ENCODE measurements around the gene ZBTB8B.
"Not testable (repeated sequence)": the region's sequence is repeated elsewhere in the genome, so short reads cannot be mapped to it uniquely, and the experiment has no call there.

Gene ZBTB8B

DNA sequence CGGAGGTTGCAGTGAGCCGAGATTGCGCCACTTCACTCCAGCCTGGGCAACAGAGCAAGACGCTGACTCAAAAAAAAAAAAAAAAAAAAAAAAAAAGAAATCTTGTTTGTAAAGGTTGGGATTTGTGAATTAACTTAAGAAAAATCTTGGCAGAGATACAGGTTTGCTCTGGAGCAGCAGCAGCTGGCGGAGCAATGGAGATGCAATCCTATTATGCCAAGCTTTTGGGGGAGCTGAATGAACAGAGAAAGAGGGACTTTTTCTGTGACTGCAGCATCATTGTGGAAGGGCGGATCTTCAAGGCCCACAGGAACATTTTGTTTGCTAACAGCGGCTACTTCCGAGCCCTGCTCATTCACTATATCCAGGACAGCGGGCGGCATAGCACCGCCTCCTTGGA is 5.6 kb downstream of the ZBTB8B start:
- no peak for DNase-seq (ENCODE audit: low read depth in 2 of 2)

GRCh38 chr1:32470991-32471694 is 6.3 kb downstream of the ZBTB8B start:
- DNase-seq (ENCODE audit: low read depth in 2 of 2) = no peak

DNA sequence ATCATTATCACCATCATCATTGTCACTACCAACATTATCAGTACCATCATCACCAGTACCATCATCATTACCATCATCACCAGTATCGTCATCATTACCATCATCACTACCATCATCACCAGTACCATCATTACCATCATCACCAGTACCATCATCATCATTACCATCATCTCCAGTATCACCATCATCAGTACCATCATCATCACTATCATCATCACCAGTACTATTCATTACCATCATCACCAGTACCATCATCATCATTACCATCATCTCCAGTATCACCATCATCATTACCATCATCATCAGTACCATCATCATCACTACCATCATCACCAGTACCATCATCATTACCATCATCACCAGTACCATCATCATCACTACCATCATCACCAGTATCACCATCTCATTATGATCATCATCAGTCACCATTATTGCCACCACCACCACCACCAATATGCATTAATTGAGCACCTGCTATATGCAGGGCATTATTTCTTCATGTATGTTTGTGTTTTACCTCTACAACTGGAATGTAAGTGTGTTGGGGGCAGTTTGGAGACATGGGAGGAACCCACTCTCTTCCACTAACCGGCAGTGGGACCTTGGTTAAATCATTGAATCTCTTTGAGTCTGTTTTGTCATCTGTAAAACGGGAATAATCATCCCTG is 7.0 kb downstream of the ZBTB8B start:
- DNase-seq (ENCODE audit: low read depth in 2 of 2) = no peak

DNA sequence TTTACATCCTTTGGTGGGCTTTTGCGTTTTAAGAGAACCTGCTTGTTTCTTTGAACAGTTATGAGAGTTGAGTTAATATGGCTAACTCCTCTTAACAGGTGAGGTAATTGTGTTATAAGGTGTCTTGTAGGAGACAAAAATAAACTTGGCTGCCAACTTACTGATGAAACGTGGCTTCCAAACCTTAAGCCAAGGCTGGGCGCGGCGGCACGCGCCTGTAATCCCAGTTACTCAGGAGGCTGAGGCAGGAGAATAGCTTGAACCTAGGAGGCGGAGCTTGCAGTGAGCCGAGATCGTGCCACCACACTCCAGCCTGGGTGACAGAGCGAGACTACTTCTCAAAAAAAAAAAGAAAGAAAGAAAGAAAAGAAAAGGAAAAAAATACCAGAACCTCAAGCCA is 8.1 kb downstream of the ZBTB8B start:
- DNase-seq (ENCODE audit: low read depth in 2 of 2) = not testable (repeated sequence)

DNA sequence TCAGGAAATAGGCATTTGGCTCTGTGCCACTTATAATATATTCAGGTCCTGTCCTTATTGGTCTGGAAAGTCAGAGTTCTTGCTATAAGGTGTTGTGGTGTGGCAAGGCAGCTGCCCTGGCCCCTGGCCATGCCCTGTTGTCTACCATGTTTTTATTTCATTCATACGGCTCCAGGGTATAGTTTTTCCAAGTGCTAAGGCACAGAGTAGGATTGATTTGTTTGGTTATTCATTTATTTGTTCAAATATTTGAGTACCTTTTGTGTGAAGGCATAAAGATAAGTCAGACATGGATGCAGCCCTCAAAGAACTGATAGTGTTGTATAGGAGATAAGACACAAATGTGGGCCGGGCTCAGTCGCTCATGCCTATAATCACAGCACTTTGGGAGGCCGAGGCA is 10.1 kb downstream of the ZBTB8B start:
- DNase-seq (ENCODE audit: low read depth in 2 of 2) = no peak

- DNase-seq (ENCODE audit: low read depth in 2 of 2) = no peak
Measured at GRCh38 chr1:32480003-32480402, 15.1 kb downstream of the ZBTB8B start.

GRCh38 chr1:32480761-32481160 is 15.9 kb downstream of the ZBTB8B start:
- no peak for DNase-seq (ENCODE audit: low read depth in 2 of 2)

DNA sequence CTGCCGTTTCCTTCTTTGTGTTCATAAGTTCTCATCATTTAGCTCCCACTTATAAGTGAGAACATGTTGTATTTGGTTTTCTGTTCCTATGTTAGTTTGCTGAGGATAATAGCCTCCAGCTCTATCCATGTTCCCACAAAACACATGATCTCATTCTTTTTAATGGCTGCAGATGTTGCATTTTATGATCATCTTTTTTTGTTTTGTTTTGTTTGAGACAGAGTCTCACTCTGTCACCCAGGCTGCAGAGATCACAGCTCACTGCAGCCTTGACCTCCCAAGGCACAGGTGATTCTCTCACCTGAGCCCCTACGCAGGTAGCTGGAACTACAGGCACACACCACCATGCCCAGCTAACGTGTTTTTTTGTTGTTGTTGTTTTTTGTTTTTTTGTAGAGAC is 16.9 kb downstream of the ZBTB8B start:
- not testable (repeated sequence) for DNase-seq (ENCODE audit: low read depth in 2 of 2)

GRCh38 chr1:32485554-32486255 is 20.8 kb downstream of the ZBTB8B start:
- no peak for DNase-seq (ENCODE audit: low read depth in 2 of 2)

- DNase-seq (ENCODE audit: low read depth in 2 of 2) = no peak
Measured at GRCh38 chr1:32486463-32487113, 21.7 kb downstream of the ZBTB8B start.

GRCh38 chr1:32487182-32487581 is 22.3 kb downstream of the ZBTB8B start:
- DNase-seq (ENCODE audit: low read depth in 2 of 2) = no peak

DNA sequence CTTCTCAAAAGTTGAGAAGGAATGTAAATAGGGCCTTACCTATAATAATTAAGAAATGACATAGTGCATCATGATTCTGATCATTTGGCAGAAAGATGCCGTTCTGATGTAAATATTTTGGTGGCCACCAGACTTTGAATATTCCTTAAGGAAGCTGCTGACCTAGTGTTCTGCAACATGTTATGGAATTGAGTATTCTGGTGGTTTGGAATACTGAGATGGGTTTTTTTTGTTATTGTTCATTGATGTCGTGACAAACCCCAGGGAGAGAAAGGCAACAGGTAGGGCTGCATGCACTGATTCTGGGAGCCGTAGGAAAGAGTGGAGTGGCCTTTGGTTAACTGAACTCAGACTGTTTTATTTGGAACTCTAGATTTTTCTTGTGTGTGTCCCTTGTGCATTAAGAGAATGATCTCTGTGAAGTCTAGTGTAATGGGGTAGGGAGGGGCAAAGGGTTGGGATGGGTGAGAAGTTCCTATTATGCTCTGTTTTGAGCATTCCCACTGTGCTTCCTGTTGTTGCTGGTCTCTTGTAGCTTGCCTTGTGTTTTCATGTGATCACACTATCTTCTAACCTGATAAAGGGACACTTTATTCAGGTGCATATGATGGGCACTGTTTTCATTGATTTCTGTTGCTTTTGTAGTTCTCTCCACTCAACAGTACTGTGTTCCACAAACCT is 25.0 kb downstream of the ZBTB8B start:
- DNase-seq (ENCODE audit: low read depth in 2 of 2) = no peak

DNA sequence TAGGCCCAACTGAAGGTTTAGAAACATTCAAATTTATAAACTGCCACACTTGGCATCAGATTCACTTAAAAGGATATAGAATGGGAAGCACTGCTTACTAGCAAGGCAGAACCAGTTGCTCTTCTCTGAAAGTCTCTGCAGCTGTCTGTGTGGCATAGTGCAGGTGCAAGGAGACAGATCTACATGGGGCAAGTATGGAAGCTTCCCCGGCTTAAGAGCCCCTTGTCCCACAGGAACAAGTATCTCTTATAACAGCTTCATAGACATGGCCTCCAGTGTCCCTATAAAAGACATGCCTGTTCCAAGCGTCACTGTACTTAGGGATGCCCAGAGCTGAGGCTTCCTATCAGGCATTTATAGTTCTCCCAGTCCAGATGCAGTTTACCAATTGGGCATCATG is 26.5 kb downstream of the ZBTB8B start:
- no peak for DNase-seq (ENCODE audit: low read depth in 2 of 2)

DNA sequence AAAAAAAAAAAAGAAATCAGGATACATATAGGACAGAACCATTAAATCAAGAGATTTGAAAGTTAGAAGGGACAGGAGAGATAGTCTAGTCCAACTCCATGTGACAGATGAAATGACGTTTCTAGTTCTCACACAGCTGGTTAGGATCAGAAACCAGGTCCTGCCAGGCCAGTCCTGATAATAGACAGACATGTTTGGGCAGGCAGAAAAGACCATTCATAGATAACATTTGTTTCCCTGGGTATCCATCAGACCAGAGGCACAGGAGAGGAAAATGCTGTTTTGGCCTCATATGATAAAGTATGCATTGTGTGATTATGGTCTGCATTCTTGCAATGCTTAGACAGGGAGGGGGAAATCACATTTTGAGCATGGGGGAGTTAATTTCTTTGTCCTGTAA is 29.3 kb downstream of the ZBTB8B start:
- no peak for DNase-seq (ENCODE audit: low read depth in 2 of 2)

- DNase-seq (ENCODE audit: low read depth in 2 of 2) = no peak
Measured at GRCh38 chr1:32494711-32495337, 30.0 kb downstream of the ZBTB8B start.

DNA sequence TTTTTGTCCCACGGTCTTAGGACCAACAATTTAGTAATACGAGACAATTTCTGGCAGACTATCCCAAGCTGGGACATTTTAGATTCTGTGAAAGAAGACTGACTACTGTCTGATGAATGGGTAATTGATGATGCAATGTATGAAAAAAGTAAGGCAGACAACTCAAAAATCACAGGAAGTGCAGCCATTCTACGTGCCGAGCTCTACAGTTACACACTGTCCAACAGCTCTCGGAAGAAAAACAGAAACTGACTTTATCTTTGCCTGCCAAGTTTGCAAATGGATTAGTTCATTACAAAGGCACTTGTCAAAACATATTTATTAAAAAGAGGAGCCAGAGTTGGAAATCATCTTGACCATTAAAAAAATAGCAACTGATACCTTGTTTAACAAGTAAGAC is 31.3 kb downstream of the ZBTB8B start:
- DNase-seq (ENCODE audit: low read depth in 2 of 2) = no peak

DNA sequence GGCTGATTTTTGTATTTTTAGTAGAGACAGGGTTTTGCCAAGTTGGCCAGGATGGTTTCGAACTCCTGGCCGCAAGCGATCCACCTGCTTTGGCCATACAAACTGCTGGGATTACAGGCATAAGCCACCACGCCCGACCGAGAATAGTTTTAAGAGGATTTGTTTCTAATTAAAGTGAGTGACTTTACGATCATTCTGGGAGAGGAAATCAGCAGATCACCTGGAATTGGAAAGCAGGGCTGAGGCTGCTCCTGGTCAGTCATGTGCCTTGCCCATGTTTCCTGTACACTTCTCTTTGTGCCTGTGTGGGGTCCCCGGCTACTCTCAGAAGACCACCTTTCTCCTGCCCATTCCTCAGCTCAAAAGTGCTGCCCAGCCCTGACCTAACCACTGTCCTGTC is 33.9 kb downstream of the ZBTB8B start:
- no peak for DNase-seq (ENCODE audit: low read depth in 2 of 2)

DNA sequence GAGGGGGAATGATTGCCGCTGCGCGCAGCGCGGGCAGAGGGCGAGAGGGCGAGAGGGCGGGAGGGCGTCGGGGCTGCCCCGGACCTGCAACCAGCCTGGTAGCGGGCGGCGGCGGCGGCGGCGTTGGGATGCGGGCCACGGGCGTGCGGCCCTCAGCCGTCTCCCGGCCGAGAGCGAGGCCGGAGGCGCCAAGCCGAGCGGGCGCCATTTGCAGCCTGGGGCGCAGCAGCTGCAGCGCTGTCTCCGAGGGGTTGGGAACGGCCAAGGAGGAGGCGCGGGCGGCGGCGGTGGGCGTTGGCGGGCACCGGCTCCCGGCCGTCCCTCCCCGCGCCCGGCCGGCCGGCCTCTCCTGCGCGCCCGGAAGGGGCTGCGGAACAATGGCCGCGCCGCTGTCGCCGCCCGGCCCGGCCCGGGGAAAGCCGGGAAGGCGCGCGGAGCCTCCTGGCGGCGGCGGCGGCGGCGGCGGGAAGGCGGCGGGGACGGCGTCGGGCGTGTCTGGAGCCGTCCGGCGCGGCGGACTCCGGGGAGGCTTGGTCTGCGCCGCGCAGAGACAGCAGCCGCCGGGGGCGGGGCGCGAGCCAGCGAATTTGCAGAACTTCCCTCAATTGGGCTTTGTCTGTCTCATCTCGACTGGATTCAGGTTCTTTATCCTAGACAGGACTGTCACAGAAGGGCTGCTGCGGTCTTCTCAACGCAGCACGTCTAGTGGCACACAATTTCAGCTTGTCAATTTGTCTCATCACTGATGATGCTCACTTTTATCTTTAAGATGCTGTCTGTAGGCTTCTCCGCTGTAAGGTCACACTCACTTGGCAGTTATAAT is 35.7 kb downstream of the ZBTB8B start:
- no peak for DNase-seq (ENCODE audit: low read depth in 2 of 2)

DNA sequence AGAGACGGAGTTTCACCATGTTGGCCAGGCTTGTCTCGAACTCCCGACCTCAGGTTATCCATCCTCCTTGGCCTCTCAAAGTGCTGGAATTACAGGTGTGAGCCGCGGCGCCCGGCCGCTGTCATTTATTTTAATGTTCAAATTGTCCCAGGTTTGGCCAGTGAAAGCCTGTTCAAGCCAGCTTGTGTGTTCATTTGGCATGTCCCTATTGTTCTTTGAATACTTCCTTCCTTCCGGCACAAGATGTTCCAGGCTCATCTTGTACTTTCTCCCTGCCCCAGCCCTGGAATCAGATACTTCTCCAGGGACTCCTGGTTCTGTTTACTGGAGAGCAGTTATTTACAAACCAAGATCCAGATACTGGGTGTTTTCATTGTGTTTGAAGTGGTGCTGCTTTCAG is 37.0 kb downstream of the ZBTB8B start:
- DNase-seq (ENCODE audit: low read depth in 2 of 2) = no peak

- DNase-seq (ENCODE audit: low read depth in 2 of 2) = no peak
Measured at GRCh38 chr1:32503153-32503552, 38.3 kb downstream of the ZBTB8B start.

DNA sequence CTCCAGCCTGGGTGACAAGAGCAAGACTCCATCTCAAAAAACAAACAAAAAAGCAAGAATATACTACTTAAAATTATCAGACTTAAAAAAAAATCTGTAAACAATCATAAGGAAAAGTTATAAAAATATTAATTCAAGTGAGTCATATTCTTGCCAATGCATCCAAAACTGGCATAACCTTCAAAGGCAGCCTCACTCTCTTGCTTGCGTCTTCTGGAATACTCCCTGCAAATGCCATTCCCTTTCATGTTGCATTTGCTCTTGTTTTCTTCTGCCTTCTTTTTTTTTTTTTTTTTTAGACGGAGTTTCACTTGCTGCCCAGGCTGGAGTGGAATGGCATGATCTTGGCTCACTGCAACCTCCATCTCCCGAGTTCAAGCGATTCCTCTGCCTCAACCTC is 42.1 kb downstream of the ZBTB8B start:
- DNase-seq (ENCODE audit: low read depth in 2 of 2) = no peak

Measured in stimulated activated CD8-positive, alpha-beta memory T cell treated with anti-CD3 and anti-CD28 coated beads, Interleukin-15, amount 100 ng/mL, for 4 hours (primary cell).